HepG2 (cell line): ENCODE measurements around the gene LITAFD. TPM values are rescaled to one million over a fixed set of nuclear protein-coding genes. Genes with fewer than 3 reads are reported as not detected.

Source experiments
- ATAC-seq: fragments of 200-7000 bp; cut with Tn5 transposase; 3 replicates; pipeline ENCODE4 v1.9.1; 2020; ENCODE audit warnings: mild to moderate bottlenecking, moderate library complexity
- BruUV-seq: library from RNA; stranded (reverse); fragments of 400-500 nt; replicated peaks from 2 replicates; lab custom pipeline; 2021; lab: Mats Ljungman, UMichigan
- CTCF ChIA-PET: fragments of 300-600 bp; formaldehyde crosslinking; extraction: SDS; loops from one replicate; lab custom pipeline; 2021; ENCODE audit warnings: low total read pairs, inconsistent platforms, low intra/inter-chr PET ratio; lab: Yijun Ruan, JAX
- POLR2A ChIA-PET: fragments of 350-600 bp; sonication (Branson Sonifier 250); formaldehyde crosslinking; loops from one replicate; lab custom pipeline; 2020; ENCODE audit warnings: antibody characterized with exemption, inconsistent platforms; lab: Yijun Ruan, JAX
- DNase-seq: peaks from one replicate; pipeline ENCODE4 v3.0.0-alpha.2; 2015; ENCODE audit warnings: low spot score
- FAIRE-seq: peaks from 3 replicates; lab custom pipeline; 2011; peaks lifted over from hg19 to GRCh38; lab: Jason Lieb, UNC
- H2AFZ ChIP-seq: one replicate; pipeline ENCODE4 v1.6.1; 2011; ENCODE audit warnings: low read length, inconsistent platforms
- H3K27ac ChIP-seq: fragments of 300-600 bp; 3 replicates; pipeline ENCODE4 v1.8.0; 2011; ENCODE audit warnings: mixed run types, mild to moderate bottlenecking, mixed read lengths, low read length, inconsistent platforms; ENCODE audit not compliant: insufficient read depth; ENCODE audit errors: extremely low read length
- H3K27me3 ChIP-seq, 2 experiments: fragments of 200-600 bp in 1 of 2; 2 replicates in 1 of 2; 3 replicates in 1 of 2; pipeline versions ENCODE4 v1.6.0 to v1.8.0; 2011; ENCODE audit warnings: low read length in 2 of 2, mild to moderate bottlenecking in 2 of 2, moderate library complexity in 2 of 2, inconsistent platforms in 1 of 2; ENCODE audit not compliant: insufficient read depth in 2 of 2, control insufficient read depth in 1 of 2
- H3K36me3 ChIP-seq, 2 experiments: fragments of 200-600 bp in 1 of 2; replicated peaks in 1 of 2; 2 replicates in 1 of 2; 3 replicates in 1 of 2; pipeline versions ENCODE4 v1.5.1 to v1.8.0; 2011; ENCODE audit warnings: low read length in 2 of 2, inconsistent platforms in 1 of 2; ENCODE audit not compliant: insufficient read depth in 2 of 2, control insufficient read depth in 1 of 2
- H3K4me1 ChIP-seq: 2 replicates; pipeline ENCODE4 v1.5.1; 2012; ENCODE audit warnings: low read length, inconsistent platforms; ENCODE audit not compliant: insufficient read depth
- H3K4me2 ChIP-seq: 2 replicates; pipeline ENCODE4 v1.6.0; 2011; ENCODE audit warnings: low read depth, low read length, inconsistent platforms
- H3K4me3 ChIP-seq, 3 experiments: fragments of 200-600 bp in 1 of 3; sonication (generic), shearing (Covaris generic) in 1 of 3; replicated peaks in 1 of 3; 2 replicates each; pipeline ENCODE4 v1.5.1; 2011 to 2016; ENCODE audit warnings: low read length in 3 of 3, inconsistent platforms in 2 of 3, low read depth in 2 of 3, mild to moderate bottlenecking in 2 of 3, control low read depth in 1 of 3, mixed read lengths in 1 of 3; ENCODE audit not compliant: insufficient read depth in 1 of 3
- H3K79me2 ChIP-seq: one replicate; pipeline ENCODE4 v1.6.1; 2011; ENCODE audit warnings: low read length, inconsistent platforms; ENCODE audit not compliant: insufficient read depth
- H3K9ac ChIP-seq: 2 replicates; pipeline ENCODE4 v1.6.0; 2011; ENCODE audit warnings: mild to moderate bottlenecking, low read depth, low read length, inconsistent platforms; ENCODE audit not compliant: insufficient read depth
- H3K9me3 ChIP-seq: 2 replicates; pipeline ENCODE4 v1.5.1; 2012; ENCODE audit warnings: mild to moderate bottlenecking, low read length
- H4K20me1 ChIP-seq: 2 replicates; pipeline ENCODE4 v1.6.0; 2011; ENCODE audit warnings: inconsistent platforms, mild to moderate bottlenecking, low read length, moderate library complexity; ENCODE audit not compliant: insufficient read depth
- JUNB ChIP-seq: sonication (generic); formaldehyde crosslinking; IDR thresholded peaks from 2 replicates; pipeline ENCODE4 v1.8.0; 2022; ENCODE audit warnings: missing genetic modification reagents, mild to moderate bottlenecking, borderline replicate concordance
- NFE2L1 ChIP-seq: sonication (generic); formaldehyde crosslinking; IDR thresholded peaks from 2 replicates; pipeline ENCODE4 v1.4.0; 2020; ENCODE audit warnings: missing genetic modification reagents, mild to moderate bottlenecking, borderline replicate concordance
- SP4 ChIP-seq: sonication (generic); formaldehyde crosslinking; IDR thresholded peaks from 2 replicates; pipeline ENCODE4 v1.8.1; 2023; ENCODE audit warnings: mild to moderate bottlenecking, missing genetic modification reagents
- SRSF1 ChIP-seq: fragments of 200-400 bp; formaldehyde crosslinking; optimal IDR thresholded peaks from 2 replicates; pipeline ENCODE3; 2017; ENCODE audit warnings: mild to moderate bottlenecking, low read depth, low read length, moderate library complexity
- ZNF30 ChIP-seq: sonication (generic); formaldehyde crosslinking; IDR thresholded peaks from 2 replicates; pipeline ENCODE4 v1.5.0; 2020; ENCODE audit warnings: mild to moderate bottlenecking, missing genetic modification reagents
- ZNF562 ChIP-seq: sonication (generic); formaldehyde crosslinking; IDR thresholded peaks from 2 replicates; pipeline ENCODE4 v1.8.0; 2022; ENCODE audit warnings: missing genetic modification reagents, borderline replicate concordance
- ZNF629 ChIP-seq: sonication (generic); formaldehyde crosslinking; conservative IDR thresholded peaks from 2 replicates; pipeline ENCODE4 v1.5.0; 2020; ENCODE audit warnings: missing genetic modification reagents
- WGBS: methylation state at CpG from one replicate; pipeline ENCODE4 v1.1.6; 2017; ENCODE audit warnings: low lambda C conversion rate; 5-methylcytosine and 5-hydroxymethylcytosine counted together
- in situ Hi-C: cut with HindIII; loops from 2 replicates; pipeline ENCODE4 v1.10.0; 2017; ENCODE audit warnings: low pct_unique_long_range_greater_than_20kb; ENCODE audit not compliant: extremely low pct_ligation_motif_present
- intact Hi-C: fragments of 100-400 bp; cut with micrococcal nuclease; formaldehyde crosslinking; loops from one replicate; pipeline ENCODE4 v1.10.0; 2022; ENCODE audit not compliant: unreplicated experiment
- polyA plus RNA-seq, 8 experiments: library from polyadenylated mRNA; depleted of rRNA in 3 of 8; stranded (reverse) in 7 of 8; unstranded in 1 of 8; fragments of >200 nt; fragmentation: Illumina TruSeq in 4 of 8; extraction: Trizol in 4 of 8; gene quantifications; 2 replicates each; pipeline versions ENCODE4 v1.2.1 to v1.2.3, GENCODE V29; 2011 to 2016; ENCODE audit warnings: low read depth in 4 of 8, missing spikeins in 1 of 8, mixed read lengths in 1 of 8; ENCODE audit not compliant: insufficient read depth in 1 of 8
- total RNA-seq, 5 experiments: library from RNA; depleted of rRNA; stranded (reverse); fragments of >200 nt; fragmentation: Illumina TruSeq; extraction: Trizol; gene quantifications; 2 replicates each; pipeline ENCODE4 v1.2.3, GENCODE V29; 2016; ENCODE audit warnings: low read depth in 1 of 5
- TF ChIP-seq, protein P1 (sequence below): sonication (generic); formaldehyde crosslinking; IDR thresholded peaks from 2 replicates; pipeline ENCODE4 v1.4.0; 2020; ENCODE audit warnings: missing genetic modification reagents, borderline replicate concordance
- TF ChIP-seq, protein P2 (sequence below): IDR thresholded peaks from 2 replicates; pipeline ENCODE4 v1.6.1; 2016; ENCODE audit warnings: missing compliant biosample characterization, missing genetic modification reagents, borderline replicate concordance

LITAFD gene
- total and polyA plus RNA-seq, 2 of the 13 experiments (the other 11 are each of a cell fraction or from before 2014, with no cell fraction given), result not detected

DNA sequence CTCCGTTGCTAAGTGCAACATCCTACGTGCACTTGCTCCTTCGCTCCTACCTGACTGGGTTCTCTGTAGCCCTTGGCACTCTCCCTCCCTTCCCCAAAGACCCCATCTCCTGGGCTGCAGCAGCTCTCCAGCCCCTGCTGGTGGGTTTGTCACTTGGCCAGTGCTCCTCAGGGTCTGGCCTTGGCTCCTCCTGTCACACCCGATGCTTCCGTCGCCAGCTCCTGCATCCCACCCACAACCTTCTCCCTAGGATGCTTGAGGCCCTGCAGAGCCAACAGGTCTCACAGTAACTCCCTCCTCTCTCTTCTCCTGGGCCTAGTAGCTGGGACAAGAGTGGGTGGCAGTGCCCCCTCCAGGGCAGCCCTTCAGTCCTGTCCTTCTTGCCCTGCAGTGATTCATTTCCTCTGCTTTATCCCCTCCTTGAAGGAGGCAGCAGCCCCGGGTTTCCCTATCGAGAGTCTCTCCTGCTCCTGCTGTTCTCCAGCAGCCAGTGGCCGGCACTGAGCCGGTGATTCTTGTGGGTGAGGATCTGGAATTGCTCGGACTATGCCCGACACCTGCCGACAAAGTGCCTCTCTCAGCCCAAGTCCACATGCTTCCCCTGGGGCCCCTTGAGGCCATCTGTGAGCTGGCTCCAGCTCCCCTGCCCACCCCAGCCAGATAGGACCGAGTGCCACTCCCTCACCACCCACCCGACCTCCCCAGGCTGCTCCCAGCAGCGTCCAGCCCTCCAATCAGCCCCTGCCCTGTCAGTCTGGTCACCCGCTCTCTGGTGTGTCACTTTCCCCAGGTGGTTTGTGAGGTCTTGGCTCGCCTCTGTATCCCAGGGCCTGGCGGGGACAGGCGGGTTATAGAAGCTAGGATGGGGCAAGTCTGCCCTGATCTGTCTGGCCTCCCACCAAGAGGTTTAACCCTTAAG, 3.8 kb downstream of the LITAFD start (continued):
- TF ChIP-seq, protein P1, sequence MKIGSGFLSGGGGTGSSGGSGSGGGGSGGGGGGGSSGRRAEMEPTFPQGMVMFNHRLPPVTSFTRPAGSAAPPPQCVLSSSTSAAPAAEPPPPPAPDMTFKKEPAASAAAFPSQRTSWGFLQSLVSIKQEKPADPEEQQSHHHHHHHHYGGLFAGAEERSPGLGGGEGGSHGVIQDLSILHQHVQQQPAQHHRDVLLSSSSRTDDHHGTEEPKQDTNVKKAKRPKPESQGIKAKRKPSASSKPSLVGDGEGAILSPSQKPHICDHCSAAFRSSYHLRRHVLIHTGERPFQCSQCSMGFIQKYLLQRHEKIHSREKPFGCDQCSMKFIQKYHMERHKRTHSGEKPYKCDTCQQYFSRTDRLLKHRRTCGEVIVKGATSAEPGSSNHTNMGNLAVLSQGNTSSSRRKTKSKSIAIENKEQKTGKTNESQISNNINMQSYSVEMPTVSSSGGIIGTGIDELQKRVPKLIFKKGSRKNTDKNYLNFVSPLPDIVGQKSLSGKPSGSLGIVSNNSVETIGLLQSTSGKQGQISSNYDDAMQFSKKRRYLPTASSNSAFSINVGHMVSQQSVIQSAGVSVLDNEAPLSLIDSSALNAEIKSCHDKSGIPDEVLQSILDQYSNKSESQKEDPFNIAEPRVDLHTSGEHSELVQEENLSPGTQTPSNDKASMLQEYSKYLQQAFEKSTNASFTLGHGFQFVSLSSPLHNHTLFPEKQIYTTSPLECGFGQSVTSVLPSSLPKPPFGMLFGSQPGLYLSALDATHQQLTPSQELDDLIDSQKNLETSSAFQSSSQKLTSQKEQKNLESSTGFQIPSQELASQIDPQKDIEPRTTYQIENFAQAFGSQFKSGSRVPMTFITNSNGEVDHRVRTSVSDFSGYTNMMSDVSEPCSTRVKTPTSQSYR (CRISPR knock-in tag), result 0 out of 2 replicates have a peak, but pooled peaks have one; percentile 6
- TF ChIP-seq, all 625 proteins: peak for 119

DNA sequence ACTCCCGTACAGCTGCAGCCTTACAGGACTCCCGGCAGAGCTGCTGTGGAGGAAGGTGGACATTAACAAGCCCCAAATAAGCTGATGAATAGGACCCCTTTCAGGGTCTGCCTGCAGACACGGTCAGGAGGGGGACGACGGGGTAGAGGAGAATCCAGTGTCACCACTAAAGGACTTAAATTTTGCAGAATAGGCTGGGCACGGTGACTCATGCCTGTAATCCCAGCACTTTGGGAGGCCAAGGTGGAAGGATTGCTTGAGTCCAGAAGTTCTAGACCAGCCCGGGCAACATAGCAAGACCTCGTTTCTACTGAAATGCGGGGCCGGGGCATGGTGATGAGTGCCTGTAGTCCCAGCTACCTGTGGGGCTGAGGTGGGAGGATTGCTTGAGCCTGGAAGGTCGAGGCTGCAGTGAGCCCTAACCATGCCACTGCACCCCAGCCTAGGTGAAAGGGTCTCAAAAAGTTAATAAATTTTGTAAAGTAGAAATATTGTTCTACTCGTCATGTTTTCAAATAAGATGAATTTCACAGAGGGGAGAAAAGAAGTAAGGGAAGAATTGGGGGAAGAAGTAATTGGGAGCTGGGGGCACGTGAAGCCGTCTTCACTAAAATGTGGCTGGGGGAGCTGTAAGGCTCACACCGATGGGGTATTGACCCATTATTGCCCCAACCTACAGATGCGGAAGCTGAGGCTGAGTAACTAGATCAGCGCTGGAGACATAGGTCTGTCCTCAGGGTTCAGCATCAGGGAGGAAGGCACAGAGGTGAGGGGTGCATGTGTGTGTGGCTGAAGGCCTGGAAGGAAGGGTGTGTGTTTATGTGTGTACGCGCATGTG, 4.7 kb downstream of the LITAFD start:
- in situ Hi-C loops, result loop anchor here (25.0 kb wide), 1 partner anchor 225 kb away; the partner anchor contains the start of gene ABAT
- TF ChIP-seq ZNF629 (peak; percentile 86), SRSF1 (peak; percentile 19), ZNF30 (CRISPR knock-in tag) (no peak), NFE2L1 (0 out of 2 replicates have a peak, but pooled peaks have one; percentile 55), ZNF562 (CRISPR knock-in tag) (0 out of 2 replicates have a peak, but pooled peaks have one; percentile 62), SP4 (CRISPR knock-in tag) (no peak), JUNB (CRISPR knock-in tag) (peak; percentile 46; the same call in 1 of the 2 replicates)
- TF ChIP-seq, protein P2, sequence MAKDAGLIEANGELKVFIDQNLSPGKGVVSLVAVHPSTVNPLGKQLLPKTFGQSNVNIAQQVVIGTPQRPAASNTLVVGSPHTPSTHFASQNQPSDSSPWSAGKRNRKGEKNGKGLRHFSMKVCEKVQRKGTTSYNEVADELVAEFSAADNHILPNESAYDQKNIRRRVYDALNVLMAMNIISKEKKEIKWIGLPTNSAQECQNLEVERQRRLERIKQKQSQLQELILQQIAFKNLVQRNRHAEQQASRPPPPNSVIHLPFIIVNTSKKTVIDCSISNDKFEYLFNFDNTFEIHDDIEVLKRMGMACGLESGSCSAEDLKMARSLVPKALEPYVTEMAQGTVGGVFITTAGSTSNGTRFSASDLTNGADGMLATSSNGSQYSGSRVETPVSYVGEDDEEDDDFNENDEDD, result no peak

More for the DNA sequence above, 4.7 kb downstream of the LITAFD start:
- H4K20me1 ChIP-seq, result no peaks in the 10 kb centered on the region
- H3K27ac ChIP-seq, result no peak overlapping the region
- H3K79me2 ChIP-seq, result no peaks in the 10 kb centered on the region
- no peaks in the 10 kb centered on the region for H3K27me3 ChIP-seq
- POLR2A ChIA-PET, result interaction anchor here (3.0 to 14.5 kb wide), 2 partner anchors 19 to 205 kb away, joined by 7 to 235 read pairs; partner anchors contain the start of genes CARHSP1 and HAPSTR1
- ATAC-seq (no peak), FAIRE-seq (no peak), DNase-seq (no peak)
- no peak overlapping the region for H3K9ac ChIP-seq
- H3K4me2 ChIP-seq, result peak overlapping the region; percentile 93; the same call in 1 of the 2 replicates
- peaks cover 13 to 16% of the 10 kb centered on the region in 2 experiments for H3K36me3 ChIP-seq
- no peak overlapping the region for H2AFZ ChIP-seq
- 78% methylated on average over 19 of the region's 19 CpGs for WGBS
- peaks cover 50% of the 10 kb centered on the region for H3K4me1 ChIP-seq
- H3K4me3 ChIP-seq, result no peak overlapping the region
- H3K9me3 ChIP-seq, result no peaks in the 10 kb centered on the region
- CTCF ChIA-PET, result no interaction called here
- intact Hi-C loops, result no loop called here
- no TSS peak for BruUV-seq
